Colonic mucosa (tissue), 4 donors: ENCODE results near the gene NUDT13. TPM values are rescaled to one million over a fixed set of nuclear protein-coding genes. Genes with fewer than 3 reads are reported as not detected.

Source experiments
- DNase-seq: peaks from one replicate; pipeline ENCODE4 v3.0.0-alpha.2; 2020
- H3K27ac ChIP-seq: fragments of 200-600 bp; one replicate; pipeline ENCODE4 v1.8.0; 2021
- H3K27me3 ChIP-seq: fragments of 200-600 bp; one replicate; pipeline ENCODE4 v1.8.0; 2021
- H3K36me3 ChIP-seq: fragments of 200-600 bp; one replicate; pipeline ENCODE4 v1.8.0; 2021
- H3K4me1 ChIP-seq: fragments of 200-600 bp; one replicate; pipeline ENCODE4 v1.8.0; 2021; ENCODE audit warnings: mild to moderate bottlenecking
- H3K4me3 ChIP-seq: fragments of 200-600 bp; one replicate; pipeline ENCODE4 v1.8.0; 2021
- H3K9ac ChIP-seq, 2 donors: one replicate each; pipeline ENCODE4 v1.7.0; 2013; ENCODE audit warnings: control low read depth in 2 of 2, low read depth in 2 of 2, low read length in 2 of 2
- H3K9me3 ChIP-seq: fragments of 200-600 bp; one replicate; pipeline ENCODE4 v1.8.0; 2021
- CTCF ChIP-seq: fragments of 200-600 bp; IDR thresholded peaks from one replicate; pipeline ENCODE4 v1.8.0; 2022; ENCODE audit warnings: antibody characterized with exemption, mild to moderate bottlenecking
- intact Hi-C: fragments of 100-400 bp; cut with DNase I; formaldehyde crosslinking; loops from one replicate; pipeline ENCODE4 v1.14.1; 2022
- total RNA-seq, 2 donors: library from RNA; stranded (reverse); fragmentation: NEBNext Ultra II Directional in 1 of 2; extraction: Animal tissue kit (Norgen Biotek cat#: 25700) in 1 of 2; gene quantifications; one replicate each; pipeline ENCODE4 v1.2.1, GENCODE V29; 2021
- donor health status: healthy.
- donor health status: DM: no; HTN: no; CAD: no.
- donor health status: DM: no; HTN: no; CAD: no.

Gene NUDT13
- total RNA-seq: 1 to 10 TPM; 1.8 to 1.9 TPM

- H3K9ac ChIP-seq: peak within 1 kb of the TSS; percentile 60 to 64
- no peaks in the 10 kb centered on the region for H3K36me3 ChIP-seq
- no peaks in the 10 kb centered on the region for H3K9me3 ChIP-seq
- no peaks in the 10 kb centered on the region for H3K4me1 ChIP-seq
- intact Hi-C loops: no loop called here
- peak within 1 kb of the TSS; percentile 28 for H3K4me3 ChIP-seq
- DNase-seq: peak; percentile 81
- peak within 1 kb of the TSS; percentile 75 for H3K27ac ChIP-seq
- no peak for TF ChIP-seq CTCF
- no peaks in the 10 kb centered on the region for H3K27me3 ChIP-seq
Measured at GRCh38 chr10:73110345-73110849, at the start of gene NUDT13. Gene NUDT13, plus strand, starts transcription at chr10:73110455. Its CDS starts 3,911 bp downstream, at chr10:73114366.

GRCh38 chr10:73060738-73061635, 49.3 kb upstream of the NUDT13 start:
- intact Hi-C loops: loop anchor here (10.0 kb wide), 1 partner anchor 696 kb away; no protein-coding TSS in a partner anchor
- DNase-seq: no peak
- Histone ChIP-seq H3K4me1 (no peaks in the 10 kb centered on the region), H3K4me3 (no peak overlapping the region), H3K27me3 (no peaks in the 10 kb centered on the region), H3K9me3 (no peaks in the 10 kb centered on the region), H3K27ac (no peak overlapping the region), H3K9ac (no peak overlapping the region), H3K36me3 (peaks cover 2% of the 10 kb centered on the region)
- peak; percentile 37 for TF ChIP-seq CTCF

GRCh38 chr10:73061743-73062142, 48.5 kb upstream of the NUDT13 start:
- Histone ChIP-seq H3K27me3 (no peaks in the 10 kb centered on the region), H3K9me3 (no peaks in the 10 kb centered on the region), H3K36me3 (peaks cover 5% of the 10 kb centered on the region), H3K4me1 (no peaks in the 10 kb centered on the region), H3K27ac (no peak overlapping the region), H3K9ac (no peak overlapping the region), H3K4me3 (no peak overlapping the region)
- TF ChIP-seq CTCF: no peak
- intact Hi-C loops: loop anchor here (10.0 kb wide), 1 partner anchor 697 kb away; no protein-coding TSS in a partner anchor
- DNase-seq: no peak

GRCh38 chr10:73065441-73065840, 44.8 kb upstream of the NUDT13 start:
- TF ChIP-seq CTCF: no peak
- Histone ChIP-seq H3K27me3 (no peaks in the 10 kb centered on the region), H3K36me3 (peaks cover 5% of the 10 kb centered on the region), H3K9me3 (no peaks in the 10 kb centered on the region), H3K4me1 (no peaks in the 10 kb centered on the region), H3K4me3 (no peak overlapping the region), H3K9ac (no peak overlapping the region), H3K27ac (no peak overlapping the region)
- no peak for DNase-seq
- intact Hi-C loops: loop anchor here (10.0 kb wide), 1 partner anchor 701 kb away; no protein-coding TSS in a partner anchor

- Histone ChIP-seq H3K4me1 (peaks cover 3% of the 10 kb centered on the region), H3K9me3 (no peaks in the 10 kb centered on the region), H3K27me3 (no peaks in the 10 kb centered on the region), H3K36me3 (peaks cover 4% of the 10 kb centered on the region), H3K4me3 (no peak overlapping the region), H3K9ac (no peak overlapping the region), H3K27ac (no peak overlapping the region)
- no peak for TF ChIP-seq CTCF
- intact Hi-C loops: no loop called here
- DNase-seq: no peak
Measured at GRCh38 chr10:73073627-73074026, 36.6 kb upstream of the NUDT13 start.
